ENCODE data around the gene AIF1.
A peak's percentile ranks its signal among the peaks of the same experiment; 100 is the strongest.

Gene AIF1

DNA sequence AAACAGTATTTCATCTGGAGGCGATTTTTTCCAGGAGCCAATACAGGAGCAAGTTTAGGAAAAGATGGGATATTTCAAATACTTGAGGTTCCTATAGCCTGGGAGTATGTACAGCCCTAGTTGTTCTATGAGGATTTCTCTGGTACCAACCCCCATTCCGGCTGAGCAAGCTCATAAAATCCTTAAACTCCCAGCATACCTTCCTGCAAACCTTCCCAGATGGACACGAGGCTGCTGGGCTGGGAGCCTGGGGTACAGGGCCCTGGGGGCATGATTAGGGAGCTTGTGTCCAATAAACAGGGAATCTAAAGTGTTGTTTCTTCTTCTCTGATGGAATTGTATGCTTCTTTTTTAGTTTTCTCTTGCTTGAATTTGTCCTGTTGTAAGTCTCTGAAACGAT is 7.0 kb downstream of the AIF1 start:
- H3K9ac ChIP-seq (ENCODE audit: low read depth, low read length): peak overlapping the region; percentile 97
- H3K9me3 ChIP-seq (ENCODE audit: control insufficient read depth, insufficient read depth, low read length): no peaks in the 10 kb centered on the region
- H3K36me3 ChIP-seq (ENCODE audit: insufficient read depth, low read length): peaks cover 38% of the 10 kb centered on the region
- H3K4me1 ChIP-seq (ENCODE audit: insufficient read depth, low read length): peaks cover 10% of the 10 kb centered on the region

DNA sequence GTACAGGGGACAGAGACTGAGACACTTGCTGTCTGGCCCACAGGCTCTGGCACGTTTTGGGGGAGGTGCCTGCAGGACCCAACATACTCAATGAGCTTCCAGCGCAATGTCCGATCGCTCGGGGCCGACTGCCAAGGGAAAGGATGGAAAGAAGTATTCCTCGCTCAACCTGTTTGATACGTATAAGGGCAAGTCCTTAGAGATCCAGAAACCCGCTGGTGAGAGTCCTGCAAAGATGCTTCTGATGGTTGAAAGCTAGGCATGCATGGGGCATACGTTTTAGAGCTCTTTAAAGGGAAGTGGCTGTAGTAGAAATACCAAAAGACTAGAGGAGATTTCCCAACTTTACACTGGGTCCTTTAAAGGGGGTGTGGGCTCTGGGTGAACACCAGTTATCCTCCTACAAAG is 7.7 kb downstream of the AIF1 start:
- H3K36me3 ChIP-seq (ENCODE audit: insufficient read depth, low read length): peaks cover 45% of the 10 kb centered on the region
- H3K9ac ChIP-seq (ENCODE audit: low read depth, low read length): 0 out of 2 replicates have a peak overlapping the region, but pooled peaks have one; percentile 97
- peaks cover 10% of the 10 kb centered on the region for H3K4me1 ChIP-seq (ENCODE audit: insufficient read depth, low read length)
- H3K9me3 ChIP-seq (ENCODE audit: control insufficient read depth, insufficient read depth, low read length): no peaks in the 10 kb centered on the region

DNA sequence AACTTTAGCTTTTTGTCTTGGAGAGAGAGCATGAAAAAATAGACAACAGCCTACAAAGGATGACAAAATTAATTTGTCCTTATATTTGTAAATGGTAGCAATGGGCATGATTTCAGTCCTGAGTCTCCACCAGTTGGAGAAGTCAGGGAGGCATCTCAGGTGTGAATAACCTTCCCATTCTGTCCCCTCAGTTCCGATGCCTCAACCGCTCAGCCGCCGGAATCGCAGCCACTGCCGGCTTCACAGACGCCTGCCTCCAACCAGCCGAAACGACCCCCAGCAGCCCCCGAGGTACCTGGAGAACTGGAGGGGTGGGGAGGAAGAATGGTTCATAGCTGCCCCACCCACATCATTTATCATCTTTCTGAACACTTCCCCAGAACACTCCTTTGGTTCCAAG is 9.0 kb downstream of the AIF1 start:
- Histone ChIP-seq H3K36me3 (ENCODE audit: insufficient read depth, low read length) (peaks cover 58% of the 10 kb centered on the region), H3K9me3 (ENCODE audit: control insufficient read depth, insufficient read depth, low read length) (no peaks in the 10 kb centered on the region)

DNA sequence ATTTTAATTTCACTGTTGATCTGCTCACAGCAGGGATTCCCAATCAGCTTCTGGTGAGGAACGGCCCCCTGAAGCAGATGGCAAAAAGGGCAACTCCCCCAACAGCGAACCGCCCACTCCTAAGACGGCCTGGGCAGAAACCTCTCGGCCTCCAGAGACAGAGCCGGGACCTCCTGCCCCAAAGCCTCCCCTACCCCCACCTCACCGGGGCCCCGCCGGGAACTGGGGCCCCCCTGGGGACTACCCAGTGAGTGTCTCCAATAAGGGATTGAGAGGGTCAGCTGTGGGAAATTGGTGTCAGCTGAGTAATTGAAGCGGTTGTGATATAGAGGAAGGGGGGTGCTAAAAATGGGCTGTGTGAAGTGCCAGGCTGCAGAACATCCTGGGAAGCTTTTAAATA is 11.9 kb downstream of the AIF1 start:
- no peak overlapping the region for H3K9ac ChIP-seq (ENCODE audit: low read depth, low read length)
- no peaks in the 10 kb centered on the region for H3K9me3 ChIP-seq (ENCODE audit: control insufficient read depth, insufficient read depth, low read length)
- peaks cover 71% of the 10 kb centered on the region for H3K36me3 ChIP-seq (ENCODE audit: insufficient read depth, low read length)
- H3K4me1 ChIP-seq (ENCODE audit: insufficient read depth, low read length): peaks cover 5% of the 10 kb centered on the region

More for the DNA sequence above, 9.0 kb downstream of the AIF1 start:
- Histone ChIP-seq H3K9ac (ENCODE audit: low read depth, low read length) (no peak overlapping the region), H3K4me1 (ENCODE audit: insufficient read depth, low read length) (peaks cover 10% of the 10 kb centered on the region)

DNA sequence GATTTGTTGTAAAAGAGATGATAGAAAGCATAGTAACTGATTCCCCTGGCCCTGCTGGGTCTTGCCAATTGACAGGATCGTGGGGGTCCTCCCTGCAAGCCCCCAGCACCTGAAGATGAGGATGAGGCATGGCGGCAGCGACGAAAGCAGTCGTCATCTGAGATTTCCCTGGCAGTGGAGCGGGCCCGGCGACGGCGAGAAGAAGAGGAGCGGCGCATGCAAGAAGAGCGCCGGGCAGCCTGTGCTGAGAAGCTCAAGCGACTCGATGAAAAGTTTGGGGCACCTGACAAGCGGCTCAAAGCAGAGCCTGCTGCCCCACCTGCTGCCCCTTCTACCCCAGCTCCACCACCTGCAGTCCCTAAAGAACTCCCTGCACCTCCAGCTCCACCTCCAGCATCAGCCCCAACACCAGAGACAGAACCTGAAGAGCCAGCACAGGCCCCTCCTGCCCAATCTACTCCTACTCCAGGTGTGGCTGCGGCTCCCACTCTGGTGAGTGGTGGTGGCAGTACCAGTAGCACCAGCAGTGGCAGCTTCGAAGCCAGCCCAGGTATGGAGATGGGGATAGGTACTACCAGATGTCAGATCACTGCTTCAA is 12.8 kb downstream of the AIF1 start:
- H3K9me3 ChIP-seq (ENCODE audit: control insufficient read depth, insufficient read depth, low read length): no peaks in the 10 kb centered on the region
- H3K9ac ChIP-seq (ENCODE audit: low read depth, low read length): no peak overlapping the region
- H3K4me1 ChIP-seq (ENCODE audit: insufficient read depth, low read length): no peaks in the 10 kb centered on the region
- peaks cover 70% of the 10 kb centered on the region for H3K36me3 ChIP-seq (ENCODE audit: insufficient read depth, low read length)

DNA sequence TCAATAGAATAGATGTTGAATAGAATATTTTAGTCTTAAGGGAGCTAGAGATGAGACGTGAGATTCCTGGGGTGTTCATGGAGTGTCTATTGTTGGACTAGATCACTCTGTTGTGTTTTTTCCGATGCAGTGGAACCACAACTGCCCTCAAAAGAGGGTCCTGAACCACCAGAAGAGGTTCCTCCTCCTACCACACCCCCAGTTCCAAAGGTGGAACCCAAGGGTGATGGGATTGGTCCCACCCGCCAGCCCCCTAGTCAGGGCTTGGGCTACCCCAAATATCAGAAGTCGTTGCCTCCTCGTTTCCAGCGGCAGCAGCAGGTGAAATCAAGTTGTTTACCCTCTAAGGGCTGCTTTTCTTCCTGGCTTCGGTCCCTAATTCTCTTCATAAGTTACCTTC is 14.0 kb downstream of the AIF1 start:
- H3K9ac ChIP-seq (ENCODE audit: low read depth, low read length): no peak overlapping the region
- H3K9me3 ChIP-seq (ENCODE audit: control insufficient read depth, insufficient read depth, low read length): no peaks in the 10 kb centered on the region
- H3K36me3 ChIP-seq (ENCODE audit: insufficient read depth, low read length): peaks cover 73% of the 10 kb centered on the region
- H3K4me1 ChIP-seq (ENCODE audit: insufficient read depth, low read length): no peaks in the 10 kb centered on the region

DNA sequence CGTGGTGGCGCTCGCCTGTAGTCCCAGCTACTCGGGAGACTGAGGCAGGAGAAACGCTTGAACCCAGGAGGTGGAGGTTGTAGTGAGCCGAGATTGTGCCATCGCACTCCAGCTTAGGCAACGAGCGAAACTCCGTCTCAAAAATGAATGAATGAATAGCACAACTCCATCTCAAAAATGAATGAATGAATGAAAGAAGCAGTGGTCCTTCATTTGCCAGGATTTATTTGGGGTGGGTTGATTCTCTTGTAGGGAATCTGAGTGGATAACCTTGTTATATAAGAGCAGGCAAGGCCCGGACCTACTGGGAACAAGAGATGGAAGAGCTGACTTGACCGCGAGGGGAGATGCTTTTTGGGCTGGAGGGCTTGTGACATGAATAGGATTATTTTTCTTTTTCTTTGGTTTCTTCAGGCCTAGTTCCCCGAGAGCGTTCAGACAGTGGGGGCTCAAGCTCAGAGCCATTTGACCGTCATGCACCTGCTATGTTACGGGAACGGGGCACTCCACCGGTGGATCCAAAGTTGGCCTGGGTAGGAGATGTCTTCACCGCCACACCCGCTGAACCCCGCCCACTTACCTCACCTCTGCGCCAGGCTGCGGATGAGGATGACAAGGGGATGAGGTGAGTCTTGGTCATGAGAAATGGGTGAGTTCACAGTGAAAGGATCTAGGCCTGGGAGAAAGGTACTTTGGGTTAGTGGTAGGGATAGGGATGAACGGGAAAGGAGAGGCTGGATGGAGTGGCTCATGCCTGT is 15.3 kb downstream of the AIF1 start:
- Histone ChIP-seq H3K9me3 (ENCODE audit: control insufficient read depth, insufficient read depth, low read length) (no peaks in the 10 kb centered on the region), H3K36me3 (ENCODE audit: insufficient read depth, low read length) (peaks cover 73% of the 10 kb centered on the region), H3K9ac (ENCODE audit: low read depth, low read length) (no peak overlapping the region), H3K4me1 (ENCODE audit: insufficient read depth, low read length) (no peaks in the 10 kb centered on the region)

DNA sequence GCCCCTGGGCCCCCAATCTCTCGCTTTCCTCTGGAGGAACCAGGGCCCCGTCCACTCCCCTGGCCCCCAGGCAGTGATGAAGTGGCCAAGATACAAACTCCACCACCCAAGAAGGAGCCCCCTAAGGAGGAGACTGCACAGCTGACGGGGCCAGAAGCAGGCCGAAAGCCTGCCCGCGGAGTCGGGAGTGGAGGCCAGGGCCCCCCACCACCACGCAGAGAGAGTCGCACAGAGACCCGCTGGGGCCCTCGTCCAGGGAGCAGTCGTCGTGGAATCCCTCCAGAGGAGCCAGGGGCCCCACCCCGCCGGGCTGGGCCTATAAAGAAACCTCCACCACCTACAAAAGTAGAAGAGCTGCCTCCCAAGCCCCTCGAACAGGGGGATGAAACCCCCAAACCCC is 16.2 kb downstream of the AIF1 start:
- Histone ChIP-seq H3K9me3 (ENCODE audit: control insufficient read depth, insufficient read depth, low read length) (no peaks in the 10 kb centered on the region), H3K4me1 (ENCODE audit: insufficient read depth, low read length) (no peaks in the 10 kb centered on the region), H3K36me3 (ENCODE audit: insufficient read depth, low read length) (peaks cover 73% of the 10 kb centered on the region), H3K9ac (ENCODE audit: low read depth, low read length) (no peak overlapping the region)

DNA sequence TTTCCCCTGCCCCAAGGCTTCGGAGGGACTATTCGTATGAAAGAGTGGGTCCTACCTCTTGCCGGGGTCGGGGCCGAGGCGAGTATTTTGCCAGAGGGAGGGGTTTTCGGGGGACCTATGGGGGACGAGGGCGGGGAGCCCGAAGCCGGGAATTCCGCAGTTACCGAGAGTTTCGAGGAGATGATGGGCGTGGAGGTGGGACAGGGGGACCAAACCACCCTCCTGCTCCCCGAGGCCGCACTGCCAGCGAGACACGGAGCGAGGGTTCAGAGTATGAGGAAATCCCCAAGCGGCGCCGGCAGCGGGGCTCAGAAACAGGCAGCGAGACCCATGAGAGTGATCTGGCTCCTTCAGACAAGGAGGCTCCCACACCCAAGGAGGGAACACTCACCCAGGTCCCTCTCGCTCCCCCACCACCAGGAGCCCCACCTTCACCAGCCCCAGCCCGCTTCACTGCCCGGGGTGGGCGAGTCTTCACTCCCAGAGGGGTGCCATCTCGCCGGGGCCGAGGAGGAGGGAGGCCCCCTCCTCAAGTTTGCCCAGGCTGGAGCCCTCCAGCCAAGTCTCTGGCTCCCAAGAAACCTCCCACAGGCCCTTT is 16.7 kb downstream of the AIF1 start:
- H3K36me3 ChIP-seq (ENCODE audit: insufficient read depth, low read length): peaks cover 74% of the 10 kb centered on the region
- no peaks in the 10 kb centered on the region for H3K4me1 ChIP-seq (ENCODE audit: insufficient read depth, low read length)
- H3K9me3 ChIP-seq (ENCODE audit: control insufficient read depth, insufficient read depth, low read length): no peaks in the 10 kb centered on the region
- no peak overlapping the region for H3K9ac ChIP-seq (ENCODE audit: low read depth, low read length)

GRCh38 chr6:31632279-31632946 is 17.4 kb downstream of the AIF1 start:
- H3K9ac ChIP-seq (ENCODE audit: low read depth, low read length): no peak overlapping the region
- peaks cover 69% of the 10 kb centered on the region for H3K36me3 ChIP-seq (ENCODE audit: insufficient read depth, low read length)
- H3K9me3 ChIP-seq (ENCODE audit: control insufficient read depth, insufficient read depth, low read length): no peaks in the 10 kb centered on the region
- no peaks in the 10 kb centered on the region for H3K4me1 ChIP-seq (ENCODE audit: insufficient read depth, low read length)

GRCh38 chr6:31633447-31633846 is 18.4 kb downstream of the AIF1 start:
- no peaks in the 10 kb centered on the region for H3K4me1 ChIP-seq (ENCODE audit: insufficient read depth, low read length)
- no peak overlapping the region for H3K9ac ChIP-seq (ENCODE audit: low read depth, low read length)
- H3K36me3 ChIP-seq (ENCODE audit: insufficient read depth, low read length): peaks cover 64% of the 10 kb centered on the region
- H3K9me3 ChIP-seq (ENCODE audit: control insufficient read depth, insufficient read depth, low read length): no peaks in the 10 kb centered on the region

- H3K9me3 ChIP-seq (ENCODE audit: control insufficient read depth, insufficient read depth, low read length): no peaks in the 10 kb centered on the region
- no peaks in the 10 kb centered on the region for H3K4me1 ChIP-seq (ENCODE audit: insufficient read depth, low read length)
- peaks cover 62% of the 10 kb centered on the region for H3K36me3 ChIP-seq (ENCODE audit: insufficient read depth, low read length)
- H3K9ac ChIP-seq (ENCODE audit: low read depth, low read length): no peak overlapping the region
Observed at GRCh38 chr6:31634131-31634530, 19.1 kb downstream of the AIF1 start.

GRCh38 chr6:31634969-31635575 is 20.0 kb downstream of the AIF1 start:
- Histone ChIP-seq H3K9me3 (ENCODE audit: control insufficient read depth, insufficient read depth, low read length) (no peaks in the 10 kb centered on the region), H3K36me3 (ENCODE audit: insufficient read depth, low read length) (peaks cover 68% of the 10 kb centered on the region), H3K4me1 (ENCODE audit: insufficient read depth, low read length) (no peaks in the 10 kb centered on the region), H3K9ac (ENCODE audit: low read depth, low read length) (no peak overlapping the region)

Data from ES-I3 (cell line).